ENCODE measurements around the gene KRTAP10-9. TPM values are rescaled to one million over a fixed set of nuclear protein-coding genes. Genes with fewer than 3 reads are reported as not detected.

KRTAP10-9 gene
- total RNA-seq, 2 donors from 2014 or later = not detected

DNA sequence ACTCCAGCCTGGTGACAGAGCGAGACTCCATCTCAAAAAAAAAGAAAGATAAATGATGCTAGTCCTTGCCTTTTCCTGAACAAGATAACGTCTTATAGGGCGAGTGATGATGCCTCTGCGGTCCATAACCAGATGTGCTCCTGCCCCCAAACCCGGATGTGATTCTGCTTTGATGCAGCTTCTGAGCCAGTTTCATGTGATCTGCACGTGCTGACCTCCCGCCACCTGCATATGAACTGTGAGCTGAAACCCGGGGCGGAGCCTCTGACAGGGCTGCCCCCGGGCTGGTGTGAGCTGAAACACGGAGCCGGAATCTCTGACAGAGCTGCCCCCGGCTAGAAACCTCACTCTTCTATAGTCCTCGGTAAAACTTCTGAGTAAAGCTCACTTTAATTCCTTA, 26.2 kb downstream of the KRTAP10-9 start:
- Mint-ChIP-seq H3K9me3 (peaks cover 8% of the 10 kb centered on the region), H3K4me1 (no peaks in the 10 kb centered on the region), H3K27me3 (ENCODE audit: insufficient read depth) (peaks cover 4% of the 10 kb centered on the region), H3K36me3 (ENCODE audit: low read depth) (no peaks in the 10 kb centered on the region), H3K27ac (no peak overlapping the region), H3K4me3 (no peak overlapping the region)
- Histone ChIP-seq H3K4me1 (ENCODE audit: control insufficient read depth, insufficient read depth, low read length) (no peaks in the 10 kb centered on the region), H3K9ac (ENCODE audit: extremely low read depth, low read length, poor library complexity, severe bottlenecking) (no peak overlapping the region), H3K4me3 (ENCODE audit: low read length) (no peak overlapping the region), H3K9me3 (ENCODE audit: control insufficient read depth, low read length) (peaks cover 6% of the 10 kb centered on the region), H3K36me3 (ENCODE audit: control insufficient read depth, insufficient read depth, low read length) (no peaks in the 10 kb centered on the region), H3K27me3 (ENCODE audit: control insufficient read depth, insufficient read depth, low read length, poor library complexity, severe bottlenecking) (no peaks in the 10 kb centered on the region), H3K27ac (ENCODE audit: low read depth, low read length) (no peak overlapping the region)
- TF ChIP-seq, protein P1, sequence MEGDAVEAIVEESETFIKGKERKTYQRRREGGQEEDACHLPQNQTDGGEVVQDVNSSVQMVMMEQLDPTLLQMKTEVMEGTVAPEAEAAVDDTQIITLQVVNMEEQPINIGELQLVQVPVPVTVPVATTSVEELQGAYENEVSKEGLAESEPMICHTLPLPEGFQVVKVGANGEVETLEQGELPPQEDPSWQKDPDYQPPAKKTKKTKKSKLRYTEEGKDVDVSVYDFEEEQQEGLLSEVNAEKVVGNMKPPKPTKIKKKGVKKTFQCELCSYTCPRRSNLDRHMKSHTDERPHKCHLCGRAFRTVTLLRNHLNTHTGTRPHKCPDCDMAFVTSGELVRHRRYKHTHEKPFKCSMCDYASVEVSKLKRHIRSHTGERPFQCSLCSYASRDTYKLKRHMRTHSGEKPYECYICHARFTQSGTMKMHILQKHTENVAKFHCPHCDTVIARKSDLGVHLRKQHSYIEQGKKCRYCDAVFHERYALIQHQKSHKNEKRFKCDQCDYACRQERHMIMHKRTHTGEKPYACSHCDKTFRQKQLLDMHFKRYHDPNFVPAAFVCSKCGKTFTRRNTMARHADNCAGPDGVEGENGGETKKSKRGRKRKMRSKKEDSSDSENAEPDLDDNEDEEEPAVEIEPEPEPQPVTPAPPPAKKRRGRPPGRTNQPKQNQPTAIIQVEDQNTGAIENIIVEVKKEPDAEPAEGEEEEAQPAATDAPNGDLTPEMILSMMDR (conservative IDR thresholded peaks at IDR 0.05) = no peak
- DNase-seq = no peak
- 85 to 92% methylated on average over 11 to 14 of the region's 14 CpGs for WGBS, 2 experiments (ENCODE audit: insufficient coverage in 1 of 2, insufficient read length in 1 of 2)

DNA sequence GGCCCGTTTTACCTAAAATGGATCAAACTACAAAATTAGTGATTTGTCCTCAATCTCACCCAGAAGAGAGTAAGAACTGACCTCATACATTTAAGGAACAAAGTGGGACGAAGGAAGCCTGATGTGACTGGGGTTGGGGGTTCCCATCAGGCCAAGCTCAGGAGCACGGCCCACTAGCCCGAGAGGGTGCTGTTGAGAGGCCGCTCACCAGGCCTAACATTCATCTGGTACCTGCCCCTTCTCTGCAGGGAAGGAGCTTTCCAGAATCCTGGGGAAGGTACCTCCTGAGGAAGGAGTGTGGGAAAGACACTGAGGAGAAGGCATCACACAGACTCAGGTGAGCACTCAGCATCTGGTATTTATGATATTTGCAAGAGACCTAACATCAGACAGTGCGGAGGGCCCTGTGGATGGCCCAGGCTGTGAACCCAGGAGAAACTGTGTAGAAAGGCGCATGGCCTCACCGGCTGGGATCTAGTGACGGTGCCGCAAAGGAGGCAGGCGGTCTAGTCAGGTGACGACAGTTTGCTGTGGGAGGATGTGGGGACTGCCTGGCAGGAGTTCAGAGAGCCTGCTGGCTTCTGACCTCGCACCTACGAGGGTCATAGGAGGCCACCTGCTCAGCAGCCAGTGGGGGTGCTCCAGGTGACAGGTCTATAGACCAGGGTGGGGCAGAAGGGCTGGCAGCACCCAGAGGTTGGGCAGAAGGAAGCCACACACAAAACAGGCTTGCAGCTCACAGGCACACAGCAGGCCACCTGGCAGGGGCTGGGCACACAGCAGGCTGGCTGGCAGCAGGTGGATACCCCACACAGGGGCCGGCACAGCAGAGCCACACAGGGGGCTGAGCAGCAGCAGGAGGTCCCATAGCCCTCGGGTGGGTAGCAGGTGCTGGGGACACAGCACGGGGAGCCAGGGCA, 27.0 kb downstream of the KRTAP10-9 start:
- Mint-ChIP-seq H3K4me3 (no peak overlapping the region), H3K36me3 (ENCODE audit: low read depth) (no peaks in the 10 kb centered on the region), H3K27me3 (ENCODE audit: insufficient read depth) (peaks cover 4% of the 10 kb centered on the region), H3K27ac (no peak overlapping the region), H3K9me3 (peaks cover 8% of the 10 kb centered on the region), H3K4me1 (peaks cover 3% of the 10 kb centered on the region)
- H3K9me3 ChIP-seq (ENCODE audit: control insufficient read depth, low read length) = peaks cover 6% of the 10 kb centered on the region
- no peak overlapping the region for H3K4me3 ChIP-seq (ENCODE audit: low read length)
- 88 to 92% methylated on average over 15 to 17 of the region's 17 CpGs for WGBS, 2 experiments (ENCODE audit: insufficient coverage in 1 of 2, insufficient read length in 1 of 2)
- no peaks in the 10 kb centered on the region for H3K36me3 ChIP-seq (ENCODE audit: control insufficient read depth, insufficient read depth, low read length)
- DNase-seq = no peak
- no peaks in the 10 kb centered on the region for H3K4me1 ChIP-seq (ENCODE audit: control insufficient read depth, insufficient read depth, low read length)
- H3K27ac ChIP-seq (ENCODE audit: low read depth, low read length) = no peak overlapping the region
- no peak overlapping the region for H3K9ac ChIP-seq (ENCODE audit: extremely low read depth, low read length, poor library complexity, severe bottlenecking)
- TF ChIP-seq, protein P1 (conservative IDR thresholded peaks at IDR 0.05) = no peak
- no peaks in the 10 kb centered on the region for H3K27me3 ChIP-seq (ENCODE audit: control insufficient read depth, insufficient read depth, low read length, poor library complexity, severe bottlenecking)

DNA sequence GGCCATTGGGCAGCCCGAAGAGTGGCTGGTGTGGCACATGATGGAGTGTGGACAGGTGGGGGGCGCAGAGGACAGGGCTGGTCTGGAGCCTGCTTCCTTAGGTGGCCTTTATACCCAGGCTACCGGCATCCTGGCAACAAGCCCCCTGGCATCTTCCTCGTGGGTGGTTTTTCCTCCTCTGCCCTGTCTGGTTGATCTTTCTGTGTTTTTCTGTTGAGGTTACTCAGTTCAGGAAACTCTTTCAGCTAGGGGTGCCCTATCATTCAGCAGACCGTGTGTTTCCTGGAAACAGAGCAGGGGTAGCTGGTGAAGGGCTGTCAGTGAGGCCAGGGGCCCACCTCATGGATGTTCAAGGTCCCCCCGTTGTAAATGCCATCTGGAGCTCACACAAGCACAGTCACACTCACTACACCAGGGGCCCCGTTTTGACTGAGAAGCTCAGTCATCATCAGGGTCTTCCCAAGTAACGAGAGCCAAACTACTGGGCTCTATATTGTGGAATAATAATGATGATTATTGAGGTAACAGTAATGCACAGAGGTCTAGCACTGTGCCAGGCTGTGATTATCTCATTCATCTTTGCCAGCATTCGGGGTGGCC, 27.8 kb downstream of the KRTAP10-9 start, which contains the start of gene KRTAP12-4:
TSS of gene KRTAP12-4 (minus strand) at position 84 of the 600 bp plus-strand sequence. CDS start at position 39, 45 bp downstream.
- Mint-ChIP-seq H3K4me1 (peaks cover 6% of the 10 kb centered on the region), H3K4me3 (no peak within 1 kb of the TSS)

More for the DNA sequence above, 27.8 kb downstream of the KRTAP10-9 start, which contains the start of gene KRTAP12-4:
- Histone ChIP-seq H3K27ac (ENCODE audit: low read depth, low read length) (no peak within 1 kb of the TSS), H3K4me3 (ENCODE audit: low read length) (no peak within 1 kb of the TSS), H3K4me1 (ENCODE audit: control insufficient read depth, insufficient read depth, low read length) (no peaks in the 10 kb centered on the region), H3K9ac (ENCODE audit: extremely low read depth, low read length, poor library complexity, severe bottlenecking) (no peak within 1 kb of the TSS), H3K36me3 (ENCODE audit: control insufficient read depth, insufficient read depth, low read length) (no peaks in the 10 kb centered on the region), H3K9me3 (ENCODE audit: control insufficient read depth, low read length) (peaks cover 6% of the 10 kb centered on the region), H3K27me3 (ENCODE audit: control insufficient read depth, insufficient read depth, low read length, poor library complexity, severe bottlenecking) (no peaks in the 10 kb centered on the region)
- TF ChIP-seq, protein P1 (conservative IDR thresholded peaks at IDR 0.05) = no peak
- peaks cover 8% of the 10 kb centered on the region for H3K9me3 Mint-ChIP-seq
- 92 to 98% methylated on average over 4 to 9 of the region's 9 CpGs for WGBS, 2 experiments (ENCODE audit: insufficient coverage in 1 of 2, insufficient read length in 1 of 2)
- no peaks in the 10 kb centered on the region for H3K36me3 Mint-ChIP-seq (ENCODE audit: low read depth)
- no peak for DNase-seq
- H3K27ac Mint-ChIP-seq = no peak within 1 kb of the TSS
- peaks cover 4% of the 10 kb centered on the region for H3K27me3 Mint-ChIP-seq (ENCODE audit: insufficient read depth)

Measured in endodermal cell (in vitro differentiated cells).